HL-60 (cell line): ENCODE results near the gene GLIS1.

Source experiments
- DNase-seq, 2 experiments: peaks; one replicate each; pipeline ENCODE4 v3.0.0-alpha.2; 2010 to 2020; ENCODE audit warnings: low read depth in 1 of 2, low spot score in 1 of 2
- H3K27ac ChIP-seq: fragments of 250-450 bp; sonication (Bioruptor Pico); replicated peaks from 2 replicates; pipeline ENCODE4 v1.5.1; 2020; ENCODE audit warnings: mild to moderate bottlenecking, moderate library complexity
- H3K27me3 ChIP-seq: fragments of 250-450 bp; sonication (Bioruptor Pico); 2 replicates; pipeline ENCODE4 v1.5.1; 2021; ENCODE audit warnings: mild to moderate bottlenecking, moderate library complexity; ENCODE audit not compliant: insufficient read depth, poor library complexity, severe bottlenecking
- H3K4me3 ChIP-seq: replicated peaks from 2 replicates; pipeline ENCODE4 v1.5.1; 2011; ENCODE audit warnings: mild to moderate bottlenecking, control low read depth, low read length; ENCODE audit not compliant: insufficient read depth
- CTCF ChIP-seq: IDR thresholded peaks from one replicate; pipeline ENCODE4 v1.5.1; 2011; ENCODE audit warnings: low read length, control low read depth, inconsistent platforms; ENCODE audit not compliant: insufficient read depth
- GABPA ChIP-seq: IDR thresholded peaks from 2 replicates; pipeline ENCODE4 v1.6.1; 2012; ENCODE audit warnings: low read depth
- POLR2AphosphoS5 ChIP-seq: IDR thresholded peaks from 2 replicates; pipeline ENCODE4 v1.6.1; 2012; ENCODE audit warnings: low read depth
- REST ChIP-seq: IDR thresholded peaks from 2 replicates; pipeline ENCODE4 v1.6.1; 2012; ENCODE audit warnings: low read depth; ENCODE audit not compliant: insufficient replicate concordance
- SPI1 ChIP-seq: IDR thresholded peaks from 2 replicates; pipeline ENCODE4 v1.6.1; 2012; ENCODE audit warnings: low read depth, mild to moderate bottlenecking, borderline replicate concordance

The GLIS1 gene

GRCh38 chr1:53511323-53511932, 227.5 kb downstream of the GLIS1 start:
- Histone ChIP-seq H3K27ac (no peak overlapping the region), H3K27me3 (no peaks in the 10 kb centered on the region), H3K4me3 (no peak overlapping the region)
- DNase-seq, result no peak
- TF ChIP-seq REST (no peak), GABPA (no peak), CTCF (no peak), SPI1 (no peak), POLR2AphosphoS5 (no peak)

- Histone ChIP-seq H3K27ac (no peak overlapping the region), H3K4me3 (no peak overlapping the region), H3K27me3 (no peaks in the 10 kb centered on the region)
- no peak for TF ChIP-seq REST
- TF ChIP-seq POLR2AphosphoS5, result no peak
- TF ChIP-seq SPI1, result no peak
- TF ChIP-seq GABPA, result no peak
- TF ChIP-seq CTCF, result no peak
- no peak for DNase-seq
These were observed 228.7 kb downstream of the GLIS1 start for GRCh38 chr1:53510215-53510614.

- H3K4me3 ChIP-seq, result no peak overlapping the region
- DNase-seq, result no peak
- TF ChIP-seq GABPA (no peak), SPI1 (no peak), POLR2AphosphoS5 (no peak), REST (no peak), CTCF (no peak)
- no peaks in the 10 kb centered on the region for H3K27me3 ChIP-seq
- H3K27ac ChIP-seq, result no peak overlapping the region
These were observed 229.2 kb downstream of the GLIS1 start for GRCh38 chr1:53509775-53510174.
